ENCODE measurements around the gene RSPH10B.
A peak's percentile ranks its signal among the peaks of the same experiment; 100 is the strongest.
"Not testable (repeated sequence)": the region's sequence is repeated elsewhere in the genome, so short reads cannot be mapped to it uniquely, and the experiment has no call there.

RSPH10B gene

GRCh38 chr7:5926263-5926870 lies 44.1 kb downstream of the RSPH10B start:
- DNase-seq: not testable (repeated sequence)

- not testable (repeated sequence) for DNase-seq
Observed at GRCh38 chr7:5924630-5925029, 45.9 kb downstream of the RSPH10B start.

- DNase-seq: not testable (repeated sequence)
Observed at GRCh38 chr7:5924180-5924579, 46.3 kb downstream of the RSPH10B start.

- DNase-seq: not testable (repeated sequence)
Observed at GRCh38 chr7:5916529-5916928, 54.0 kb downstream of the RSPH10B start.

- DNase-seq: not testable (repeated sequence)
Observed at GRCh38 chr7:5908835-5909234, 61.7 kb downstream of the RSPH10B start.

GRCh38 chr7:5904726-5905125 lies 65.8 kb downstream of the RSPH10B start:
- DNase-seq: not testable (repeated sequence)

- DNase-seq: not testable (repeated sequence)
Observed at GRCh38 chr7:5903002-5903401, 67.5 kb downstream of the RSPH10B start.

GRCh38 chr7:5898480-5899224 lies 71.8 kb downstream of the RSPH10B start, which contains the start of gene CCZ1:
Gene CCZ1 (plus strand): TSS chr7:5898733. CDS start chr7:5898800, 67 bp downstream.
- DNase-seq: peak; percentile 27

GRCh38 chr7:5897369-5897919 lies 73.0 kb downstream of the RSPH10B start:
- not testable (repeated sequence) for DNase-seq

GRCh38 chr7:5892498-5892897 lies 78.0 kb downstream of the RSPH10B start:
- no peak for DNase-seq

GRCh38 chr7:5890244-5890643 lies 80.2 kb downstream of the RSPH10B start:
- DNase-seq: not testable (repeated sequence)

- not testable (repeated sequence) for DNase-seq
Observed at GRCh38 chr7:5888021-5888420, 82.5 kb downstream of the RSPH10B start.

- DNase-seq: not testable (repeated sequence)
Observed at GRCh38 chr7:5884431-5884830, 86.1 kb downstream of the RSPH10B start.

GRCh38 chr7:5880106-5880505 lies 90.4 kb downstream of the RSPH10B start:
- not testable (repeated sequence) for DNase-seq

- DNase-seq: not testable (repeated sequence)
Observed at GRCh38 chr7:5879591-5879990, 90.9 kb downstream of the RSPH10B start.
